ENCODE results near the gene HADHA. TPM values are rescaled to one million over a fixed set of nuclear protein-coding genes. Genes with fewer than 3 reads are reported as not detected.
A peak's percentile ranks its signal among the peaks of the same experiment; 100 is the strongest.

The HADHA gene
- total and polyA plus RNA-seq, 2 donors from 2014 or later = 135 to 171 TPM

- no peak for FAIRE-seq
- TF ChIP-seq CTCF (IDR thresholded peaks at IDR 0.05; ENCODE audit: borderline replicate concordance, extremely low read depth, insufficient read depth) = no peak
- peaks cover 0 to under 1% (median 0%) of the 10 kb centered on the region in 3 donors for H3K36me3 ChIP-seq (ENCODE audit: control insufficient read depth in 2 of 3, insufficient read depth in 3 of 3, low read length in 3 of 3)
- DNase-seq = no peak
- H3K9ac ChIP-seq (ENCODE audit: low read length in 3 of 3) = no peak overlapping the region
- intact Hi-C loops (cut with DNase I) = no loop called here
- no peak overlapping the region for H3K27ac ChIP-seq (ENCODE audit: low read depth in 2 of 2, low read length in 2 of 2)
- H3K27me3 ChIP-seq (ENCODE audit: control insufficient read depth, insufficient read depth, low read length) = no peaks in the 10 kb centered on the region
- H3K4me1 ChIP-seq (ENCODE audit: control insufficient read depth in 2 of 3, insufficient read depth in 2 of 3, low read depth in 1 of 3, low read length in 3 of 3) = peaks cover 0 to 4% (median 0%) of the 10 kb centered on the region in 3 donors
- H3K4me3 ChIP-seq (ENCODE audit: low read length in 3 of 3) = peak overlapping the region in 2 of 3 donors; percentile 41 to 50
- H3K9me3 ChIP-seq (ENCODE audit: control insufficient read depth in 2 of 3, insufficient read depth in 1 of 3, low read length in 3 of 3) = no peaks in the 10 kb centered on the region
These were observed 59.0 kb downstream of the HADHA start for GRCh38 chr2:26185304-26185928.

GRCh38 chr2:26184555-26185303, 59.7 kb downstream of the HADHA start:
- TF ChIP-seq CTCF (IDR thresholded peaks at IDR 0.05; ENCODE audit: borderline replicate concordance, extremely low read depth, insufficient read depth) = peak; percentile 74
- no peak for FAIRE-seq
- peak overlapping the region in 1 of 3 donors; percentile 18 for H3K9ac ChIP-seq (ENCODE audit: low read length in 3 of 3)

GRCh38 chr2:26184121-26184520, 60.3 kb downstream of the HADHA start:
- intact Hi-C loops (cut with DNase I) = no loop called here
- Histone ChIP-seq H3K9ac (ENCODE audit: low read length in 3 of 3) (no peak overlapping the region), H3K4me1 (ENCODE audit: control insufficient read depth in 2 of 3, insufficient read depth in 2 of 3, low read depth in 1 of 3, low read length in 3 of 3) (peaks cover 0 to 8% (median 0%) of the 10 kb centered on the region in 3 donors), H3K9me3 (ENCODE audit: control insufficient read depth in 2 of 3, insufficient read depth in 1 of 3, low read length in 3 of 3) (no peaks in the 10 kb centered on the region), H3K4me3 (ENCODE audit: low read length in 3 of 3) (peak overlapping the region; percentile 39 to 54 (median 42)), H3K27ac (ENCODE audit: low read depth in 2 of 2, low read length in 2 of 2) (no peak overlapping the region), H3K36me3 (ENCODE audit: control insufficient read depth in 2 of 3, insufficient read depth in 3 of 3, low read length in 3 of 3) (no peaks in the 10 kb centered on the region), H3K27me3 (ENCODE audit: control insufficient read depth, insufficient read depth, low read length) (no peaks in the 10 kb centered on the region)
- FAIRE-seq (no peak), DNase-seq (peak in 1 of 5 donors; percentile 74)
- no peak for TF ChIP-seq CTCF (IDR thresholded peaks at IDR 0.05; ENCODE audit: borderline replicate concordance, extremely low read depth, insufficient read depth)

More at GRCh38 chr2:26184555-26185303, 59.7 kb downstream of the HADHA start:
- Histone ChIP-seq H3K36me3 (ENCODE audit: control insufficient read depth in 2 of 3, insufficient read depth in 3 of 3, low read length in 3 of 3) (no peaks in the 10 kb centered on the region), H3K4me3 (ENCODE audit: low read length in 3 of 3) (peak overlapping the region; percentile 39 to 54 (median 42)), H3K27ac (ENCODE audit: low read depth in 2 of 2, low read length in 2 of 2) (no peak overlapping the region), H3K4me1 (ENCODE audit: control insufficient read depth in 2 of 3, insufficient read depth in 2 of 3, low read depth in 1 of 3, low read length in 3 of 3) (peaks cover 0 to 4% (median 0%) of the 10 kb centered on the region in 3 donors), H3K27me3 (ENCODE audit: control insufficient read depth, insufficient read depth, low read length) (no peaks in the 10 kb centered on the region), H3K9me3 (ENCODE audit: control insufficient read depth in 2 of 3, insufficient read depth in 1 of 3, low read length in 3 of 3) (no peaks in the 10 kb centered on the region)
- peak; percentile 89 to 95 (median 92) for DNase-seq
- intact Hi-C loops (cut with DNase I) = no loop called here
